ENCODE results near the gene RNF126.
"Not testable (repeated sequence)": the region's sequence is repeated elsewhere in the genome, so short reads cannot be mapped to it uniquely, and the experiment has no call there.

The RNF126 gene

GRCh38 chr19:611481-611868, 51.5 kb downstream of the RNF126 start:
- DNase-seq (ENCODE audit: low read depth in 2 of 2), result peak; percentile 61 to 62

GRCh38 chr19:610801-611480, 52.1 kb downstream of the RNF126 start:
- DNase-seq (ENCODE audit: low read depth in 2 of 2), result peak in 1 of 2 donors; percentile 47

- DNase-seq (ENCODE audit: low read depth in 2 of 2), result no peak
These were observed 52.8 kb downstream of the RNF126 start for GRCh38 chr19:610071-610800.

- DNase-seq (ENCODE audit: low read depth in 2 of 2), result no peak
These were observed 54.0 kb downstream of the RNF126 start for GRCh38 chr19:609004-609346.

GRCh38 chr19:608155-609003, 54.6 kb downstream of the RNF126 start:
- no peak for DNase-seq (ENCODE audit: low read depth in 2 of 2)

- no peak for DNase-seq (ENCODE audit: low read depth in 2 of 2)
These were observed 55.5 kb downstream of the RNF126 start for GRCh38 chr19:607301-608154.

- not testable (repeated sequence) for DNase-seq (ENCODE audit: low read depth in 2 of 2)
These were observed 57.7 kb downstream of the RNF126 start for GRCh38 chr19:605061-605971.

GRCh38 chr19:604355-604754, 58.7 kb downstream of the RNF126 start:
- DNase-seq (ENCODE audit: low read depth in 2 of 2), result no peak

- not testable (repeated sequence) for DNase-seq (ENCODE audit: low read depth in 2 of 2)
These were observed 59.2 kb downstream of the RNF126 start for GRCh38 chr19:603779-604178.

GRCh38 chr19:603302-603639, 59.7 kb downstream of the RNF126 start:
- DNase-seq (ENCODE audit: low read depth in 2 of 2), result not testable (repeated sequence)

- DNase-seq (ENCODE audit: low read depth in 2 of 2), result no peak
These were observed 60.4 kb downstream of the RNF126 start for GRCh38 chr19:602391-603301.

- no peak for DNase-seq (ENCODE audit: low read depth in 2 of 2)
These were observed 61.2 kb downstream of the RNF126 start for GRCh38 chr19:601790-602189.

- no peak for DNase-seq (ENCODE audit: low read depth in 2 of 2)
These were observed 61.7 kb downstream of the RNF126 start for GRCh38 chr19:601310-601709.

Measured in stimulated activated CD8-positive, alpha-beta memory T cell treated with anti-CD3 and anti-CD28 coated beads, Interleukin-7, amount 100 ng/mL, for 4 hours (primary cell).